ENCODE measurements around the gene ARHGAP45.

- TF ChIP-seq CTCF (IDR thresholded peaks at IDR 0.05) (no peak), EP300 (IDR thresholded peaks at IDR 0.05) (no peak), POLR2A (IDR thresholded peaks at IDR 0.05) (no peak)
These were observed 66.5 kb downstream of the ARHGAP45 start for GRCh38 chr19:1133471-1133929.

Data from tibial nerve (tissue), 4 donors.